Esophagus muscularis mucosa (tissue), 4 donors: ENCODE measurements around the gene VPS13C. TPM values are rescaled to one million over a fixed set of nuclear protein-coding genes. Genes with fewer than 3 reads are reported as not detected.

Source experiments
- DNase-seq: peaks from one replicate; pipeline ENCODE4 v3.0.0-alpha.2; 2017; ENCODE audit errors: extremely low spot score
- H3K27ac ChIP-seq, 4 donors: fragments of 200-600 bp; sonication (generic); replicated peaks in 1 of 4; 1 replicate in 3 of 4; 2 replicates in 1 of 4; pipeline ENCODE4 v1.5.1; 2016 to 2019; ENCODE audit warnings: mild to moderate bottlenecking in 1 of 4
- H3K27me3 ChIP-seq, 4 donors: fragments of 200-600 bp; sonication (generic); one replicate each; pipeline versions ENCODE4 v1.5.1 to v1.6.0; 2016 to 2019
- H3K36me3 ChIP-seq, 4 donors: fragments of 200-600 bp; sonication (generic); one replicate each; pipeline ENCODE4 v1.5.1; 2016 to 2019
- H3K4me1 ChIP-seq, 4 donors: fragments of 200-600 bp; sonication (generic); one replicate each; pipeline ENCODE4 v1.5.1; 2016 to 2019
- H3K4me3 ChIP-seq, 4 donors: fragments of 200-600 bp; sonication (generic); 1 replicate in 2 of 4; 2 replicates in 2 of 4; pipeline ENCODE4 v1.5.1; 2016 to 2019; ENCODE audit warnings: mild to moderate bottlenecking in 4 of 4, moderate library complexity in 1 of 4
- H3K9me3 ChIP-seq, 4 donors: fragments of 200-600 bp; sonication (generic); 1 replicate in 3 of 4; 2 replicates in 1 of 4; pipeline ENCODE4 v1.5.1; 2016 to 2019
- CTCF ChIP-seq, 3 experiments: fragments of 200-600 bp in 2 of 3; fragments of 450-650 bp in 1 of 3; sonication (generic) in 2 of 3; IDR thresholded peaks; one replicate each; pipeline ENCODE4 v1.5.1; 2017 to 2019; ENCODE audit warnings: antibody characterized with exemption in 3 of 3, mild to moderate bottlenecking in 2 of 3, moderate library complexity in 1 of 3
- EP300 ChIP-seq: sonication (generic); formaldehyde crosslinking; IDR thresholded peaks from one replicate; pipeline ENCODE4 v1.6.1; 2017; ENCODE audit warnings: antibody characterized with exemption
- POLR2A ChIP-seq: fragments of 450-650 bp; IDR thresholded peaks from one replicate; pipeline ENCODE4 v1.6.1; 2017; ENCODE audit warnings: antibody characterized with exemption, moderate library complexity, mild to moderate bottlenecking, low read depth
- POLR2AphosphoS5 ChIP-seq, 2 donors: sonication (generic); formaldehyde crosslinking; IDR thresholded peaks; one replicate each; pipeline ENCODE4 v1.6.1; 2017; ENCODE audit warnings: antibody characterized with exemption in 2 of 2
- WGBS: methylation state at CpG from one replicate; pipeline ENCODE4 v1.1.5; 2018; 5-methylcytosine and 5-hydroxymethylcytosine counted together
- intact Hi-C: fragments of 100-400 bp; cut with DNase I; formaldehyde crosslinking; loops from one replicate; pipeline ENCODE4 v1.15.1; 2023
- total RNA-seq, 4 donors: library from RNA; depleted of rRNA; stranded (reverse); fragments of >200 nt; gene quantifications; one replicate each; pipeline versions ENCODE4 v1.1.0 to v1.2.1, GENCODE V29; 2016

The VPS13C gene
- total RNA-seq, 4 donors from 2014 or later, result 58.5 to 86.0 (median 59.4) TPM

GRCh38 chr15:61946778-61947177, 113.5 kb downstream of the VPS13C start:
- Histone ChIP-seq H3K9me3 (no peaks in the 10 kb centered on the region), H3K36me3 (peaks cover 10 to 83% (median 28%) of the 10 kb centered on the region in 4 donors), H3K4me1 (no peaks in the 10 kb centered on the region), H3K27me3 (no peaks in the 10 kb centered on the region), H3K4me3 (no peak overlapping the region), H3K27ac (no peak overlapping the region)
- DNase-seq, result no peak
- TF ChIP-seq EP300, result no peak
- TF ChIP-seq POLR2A, result no peak
- TF ChIP-seq POLR2AphosphoS5 (IDR thresholded peaks at IDR 0.05), result no peak
- TF ChIP-seq CTCF (IDR thresholded peaks at IDR 0.05), result no peak
- intact Hi-C loops, result no loop called here

- no peak for DNase-seq
- Histone ChIP-seq H3K4me1 (no peaks in the 10 kb centered on the region), H3K27ac (no peak overlapping the region), H3K27me3 (no peaks in the 10 kb centered on the region), H3K36me3 (peaks cover 11 to 77% (median 38%) of the 10 kb centered on the region in 4 donors), H3K9me3 (no peaks in the 10 kb centered on the region), H3K4me3 (no peak overlapping the region)
- 94% methylated on average over 2 of the region's 2 CpGs for WGBS
- TF ChIP-seq EP300 (no peak), CTCF (IDR thresholded peaks at IDR 0.05) (no peak), POLR2A (no peak), POLR2AphosphoS5 (IDR thresholded peaks at IDR 0.05) (no peak)
- intact Hi-C loops, result no loop called here
Measured at GRCh38 chr15:61943992-61944391, 116.3 kb downstream of the VPS13C start.

GRCh38 chr15:61938249-61938648, 122.0 kb downstream of the VPS13C start:
- Histone ChIP-seq H3K36me3 (peaks cover 0 to 62% (median 25%) of the 10 kb centered on the region in 4 donors), H3K4me1 (no peaks in the 10 kb centered on the region), H3K4me3 (no peak overlapping the region), H3K27me3 (no peaks in the 10 kb centered on the region), H3K9me3 (no peaks in the 10 kb centered on the region), H3K27ac (no peak overlapping the region)
- TF ChIP-seq EP300 (no peak), POLR2AphosphoS5 (IDR thresholded peaks at IDR 0.05) (no peak), CTCF (IDR thresholded peaks at IDR 0.05) (no peak), POLR2A (no peak)
- no peak for DNase-seq
- WGBS, result 90% methylated on average over 1 of the region's 1 CpG
- intact Hi-C loops, result no loop called here

GRCh38 chr15:61936528-61937195, 123.6 kb downstream of the VPS13C start:
- WGBS, result 88% methylated on average over 4 of the region's 4 CpGs
- Histone ChIP-seq H3K27ac (no peak overlapping the region), H3K4me1 (no peaks in the 10 kb centered on the region), H3K4me3 (no peak overlapping the region), H3K36me3 (peaks cover 0 to 66% (median 23%) of the 10 kb centered on the region in 4 donors), H3K27me3 (no peaks in the 10 kb centered on the region), H3K9me3 (no peaks in the 10 kb centered on the region)
- TF ChIP-seq POLR2A (no peak), EP300 (no peak), CTCF (IDR thresholded peaks at IDR 0.05) (no peak), POLR2AphosphoS5 (IDR thresholded peaks at IDR 0.05) (no peak)
- intact Hi-C loops, result no loop called here
- DNase-seq, result no peak

- no peak for DNase-seq
- no peaks in the 10 kb centered on the region for H3K27me3 ChIP-seq
- H3K27ac ChIP-seq, result no peak overlapping the region
- intact Hi-C loops, result no loop called here
- WGBS, result 96% methylated on average over 4 of the region's 4 CpGs
- TF ChIP-seq POLR2AphosphoS5 (IDR thresholded peaks at IDR 0.05), result no peak
- no peak for TF ChIP-seq POLR2A
- TF ChIP-seq CTCF (IDR thresholded peaks at IDR 0.05), result no peak
- no peak for TF ChIP-seq EP300
- peaks cover 0 to 64% (median 21%) of the 10 kb centered on the region in 4 donors for H3K36me3 ChIP-seq
- no peak overlapping the region for H3K4me3 ChIP-seq
- H3K4me1 ChIP-seq, result no peaks in the 10 kb centered on the region
- H3K9me3 ChIP-seq, result no peaks in the 10 kb centered on the region
Measured at GRCh38 chr15:61935493-61935892, 124.8 kb downstream of the VPS13C start.
